HCT116 (cell line): ENCODE data around the gene PALMD. TPM values are rescaled to one million over a fixed set of nuclear protein-coding genes. Genes with fewer than 3 reads are reported as not detected.

Experiments
- ATAC-seq: fragments of 200-7000 bp; cut with Tn5 transposase; 2 replicates; pipeline ENCODE4 v1.9.1; 2020; ENCODE audit warnings: mild to moderate bottlenecking, moderate library complexity
- BruUV-seq: library from RNA; stranded (reverse); fragments of 400-500 nt; replicated peaks from 2 replicates; lab custom pipeline; 2021; lab: Mats Ljungman, UMichigan
- CTCF ChIA-PET: fragments of 300-600 bp; sonication (Branson Sonifier 250); formaldehyde crosslinking; loops from one replicate; lab custom pipeline; 2021; ENCODE audit warnings: antibody characterized with exemption; lab: Charles Lee
- POLR2A ChIA-PET: fragments of 300-600, 350-600 bp; sonication (Branson Sonifier 250); formaldehyde crosslinking; loops from one replicate; lab custom pipeline; 2021; ENCODE audit warnings: antibody characterized with exemption; lab: Charles Lee
- RAD21 ChIA-PET, 2 experiments: fragments of 300-600 bp; sonication (Branson Sonifier 250); formaldehyde crosslinking; loops; one replicate each; lab custom pipeline; 2023; ENCODE audit warnings: low total read pairs in 2 of 2; ENCODE audit not compliant: uncharacterized antibody in 2 of 2, unreplicated experiment in 2 of 2, low non-redundant PET in 1 of 2; lab: Charles Lee
- DNase-seq: peaks from one replicate; pipeline ENCODE4 v3.0.0-alpha.2; 2010; ENCODE audit warnings: low read depth, low spot score
- H2AFZ ChIP-seq: fragments of 200-600 bp; shearing (Covaris generic), sonication (generic); 2 replicates; pipeline ENCODE4 v1.6.1; 2017; ENCODE audit warnings: low read depth, mixed run types, mixed read lengths, antibody characterized with exemption, low read length; ENCODE audit not compliant: poor library complexity, severe bottlenecking
- H3K27ac ChIP-seq: 2 replicates; pipeline ENCODE4 v1.5.1; 2012; ENCODE audit warnings: low read depth, low read length
- H3K27me3 ChIP-seq: fragments of 200-600 bp; sonication (generic); 2 replicates; pipeline ENCODE4 v1.6.1; 2016; ENCODE audit warnings: mixed run types, low read length, mixed read lengths; ENCODE audit not compliant: insufficient read depth
- H3K36me3 ChIP-seq, 2 experiments: fragments of 200-500 bp in 1 of 2; fragments of 200-600 bp in 1 of 2; sonication (Bioruptor generic) in 1 of 2; sonication (generic) in 1 of 2; 2 replicates each; pipeline versions ENCODE4 v1.5.1 to v1.6.1; 2014 to 2016; ENCODE audit warnings: low read length in 2 of 2, inconsistent platforms in 1 of 2, mixed read lengths in 1 of 2, mixed run types in 1 of 2; ENCODE audit not compliant: insufficient read depth in 2 of 2, control insufficient read depth in 1 of 2
- H3K4me1 ChIP-seq, 2 experiments: fragments of 200-600 bp in 1 of 2; sonication (generic) in 1 of 2; 2 replicates each; pipeline versions ENCODE4 v1.5.1 to v1.6.1; 2012 to 2017; ENCODE audit warnings: low read length in 2 of 2, inconsistent platforms in 1 of 2, mild to moderate bottlenecking in 1 of 2, mixed read lengths in 1 of 2, mixed run types in 1 of 2, moderate library complexity in 1 of 2; ENCODE audit not compliant: insufficient read depth in 2 of 2, control insufficient read depth in 1 of 2
- H3K4me2 ChIP-seq: fragments of 200-600 bp; sonication (generic); 2 replicates; pipeline ENCODE4 v1.6.1; 2017; ENCODE audit warnings: mixed run types, low read length, mixed read lengths
- H3K4me3 ChIP-seq, 2 experiments: fragments of 200-600 bp in 1 of 2; sonication (generic) in 1 of 2; replicated peaks in 1 of 2; 2 replicates each; pipeline ENCODE4 v1.5.1; 2011 to 2016; ENCODE audit warnings: low read length in 2 of 2, control low read depth in 1 of 2, low read depth in 1 of 2, mild to moderate bottlenecking in 1 of 2, mixed read lengths in 1 of 2, mixed run types in 1 of 2
- H3K79me2 ChIP-seq: fragments of 200-600 bp; sonication (generic); 2 replicates; pipeline ENCODE4 v1.6.1; 2017; ENCODE audit warnings: mild to moderate bottlenecking, mixed run types, low read length, moderate library complexity, mixed read lengths; ENCODE audit not compliant: insufficient read depth
- H3K9ac ChIP-seq: fragments of 200-600 bp; sonication (generic); 2 replicates; pipeline ENCODE4 v1.6.1; 2016; ENCODE audit warnings: low read length, mixed read lengths
- H3K9me2 ChIP-seq: fragments of 200-600 bp; sonication (generic), shearing (Covaris generic); 2 replicates; pipeline ENCODE4 v1.6.1; 2017; ENCODE audit warnings: mixed run types, mild to moderate bottlenecking, moderate library complexity; ENCODE audit not compliant: insufficient read depth
- H3K9me3 ChIP-seq, 2 experiments: fragments of 200-500 bp in 1 of 2; fragments of 200-600 bp in 1 of 2; sonication (Bioruptor generic) in 1 of 2; sonication (generic) in 1 of 2; 2 replicates each; pipeline ENCODE4 v1.6.1; 2014 to 2017; ENCODE audit warnings: low read length in 2 of 2, mixed read lengths in 2 of 2, inconsistent platforms in 1 of 2, low read depth in 1 of 2, mild to moderate bottlenecking in 1 of 2, mixed run types in 1 of 2, moderate library complexity in 1 of 2; ENCODE audit not compliant: control insufficient read depth in 1 of 2, insufficient read depth in 1 of 2
- H4K20me1 ChIP-seq: fragments of 200-600 bp; sonication (generic), shearing (Covaris generic); 2 replicates; pipeline ENCODE4 v1.6.1; 2017; ENCODE audit warnings: mixed run types, mild to moderate bottlenecking, moderate library complexity; ENCODE audit not compliant: insufficient read depth
- ATF3 ChIP-seq: IDR thresholded peaks from 2 replicates; pipeline ENCODE4 v1.6.1; 2012
- CBX3 ChIP-seq: IDR thresholded peaks from 2 replicates; pipeline ENCODE4 v1.6.1; 2012; ENCODE audit warnings: low read depth
- EZH2 ChIP-seq: fragments of 200-600 bp; sonication (generic); IDR thresholded peaks from 2 replicates; pipeline ENCODE4 v1.6.1; 2017; ENCODE audit warnings: antibody characterized with exemption, mixed run types
- POLR2AphosphoS5 ChIP-seq: IDR thresholded peaks from 2 replicates; pipeline ENCODE4 v1.6.1; 2011; ENCODE audit warnings: mild to moderate bottlenecking, low read depth, low read length, moderate library complexity
- SIN3A ChIP-seq: IDR thresholded peaks from 2 replicates; pipeline ENCODE4 v1.6.1; 2012; ENCODE audit warnings: low read depth
- YY1 ChIP-seq: IDR thresholded peaks from 2 replicates; pipeline ENCODE4 v1.6.1; 2011; ENCODE audit warnings: low read length, low read depth, moderate library complexity, mild to moderate bottlenecking; ENCODE audit not compliant: insufficient replicate concordance; ENCODE audit errors: extremely low read depth
- ZBTB33 ChIP-seq: IDR thresholded peaks from 2 replicates; pipeline ENCODE4 v1.6.1; 2011; ENCODE audit warnings: mild to moderate bottlenecking, low read length, moderate library complexity; ENCODE audit not compliant: insufficient replicate concordance; ENCODE audit errors: extremely low read depth
- ZNF274 ChIP-seq: fragments of 200-500 bp; sonication (Bioruptor generic); IDR thresholded peaks from 2 replicates; pipeline ENCODE4 v1.6.1; 2014; ENCODE audit warnings: mild to moderate bottlenecking, low read depth, low read length, inconsistent platforms
- intact Hi-C: fragments of 100-400 bp; cut with micrococcal nuclease; formaldehyde crosslinking; loops from 2 replicates; pipeline ENCODE4 v1.10.0; 2022
- total RNA-seq: library from RNA; stranded (reverse); gene quantifications from one replicate; pipeline ENCODE4 v1.2.1, GENCODE V29; 2021; ENCODE audit not compliant: unreplicated experiment

The PALMD gene
- total RNA-seq, 1 experiment from 2014 or later: 0.12 TPM

- no peaks in the 10 kb centered on the region for H3K27me3 ChIP-seq
- TF ChIP-seq CBX3 (no peak), ZNF274 (no peak), EZH2 (no peak), YY1 (no peak), ZBTB33 (no peak), SIN3A (no peak), ATF3 (no peak), POLR2AphosphoS5 (no peak)
- RAD21 ChIA-PET: no interaction called here
- no peaks in the 10 kb centered on the region for H3K4me1 ChIP-seq
- intact Hi-C loops: no loop called here
- no peak overlapping the region for H3K27ac ChIP-seq
- H4K20me1 ChIP-seq: no peaks in the 10 kb centered on the region
- no peaks in the 10 kb centered on the region; a peak in 2 of 4 replicates for H3K36me3 ChIP-seq
- H3K9me3 ChIP-seq: no peaks in the 10 kb centered on the region
- no peak overlapping the region for H3K4me2 ChIP-seq
- H3K4me3 ChIP-seq: no peak overlapping the region
- no peak for ATAC-seq
- no peak overlapping the region for H2AFZ ChIP-seq
- POLR2A ChIA-PET: no interaction called here
- H3K9me2 ChIP-seq: no peaks in the 10 kb centered on the region
- no peak overlapping the region for H3K9ac ChIP-seq
- H3K79me2 ChIP-seq: no peaks in the 10 kb centered on the region
- CTCF ChIA-PET: no interaction called here
- BruUV-seq: no TSS peak
- no peak for DNase-seq
Measured at GRCh38 chr1:99738858-99739465, 93.0 kb downstream of the PALMD start.
